ENCODE measurements around the gene NPR1.

The NPR1 gene

GRCh38 chr1:153728305-153729066, 50.0 kb downstream of the NPR1 start:
- no peak for FAIRE-seq

GRCh38 chr1:153730468-153730988, 52.0 kb downstream of the NPR1 start:
- FAIRE-seq = no peak

GRCh38 chr1:153733970-153734369, 55.5 kb downstream of the NPR1 start:
- FAIRE-seq = no peak

- FAIRE-seq = no peak
These were observed 56.1 kb downstream of the NPR1 start for GRCh38 chr1:153734396-153735089.

GRCh38 chr1:153735090-153735420, 56.6 kb downstream of the NPR1 start:
- no peak for FAIRE-seq

GRCh38 chr1:153741986-153742385, 63.5 kb downstream of the NPR1 start:
- FAIRE-seq = no peak

GRCh38 chr1:153742411-153743142, 64.1 kb downstream of the NPR1 start:
- FAIRE-seq = no peak
